Fibroblast of skin of right biceps (primary cell): Measurements from ENCODE around the gene MEGF8.
"Not testable (repeated sequence)": the region's sequence is repeated elsewhere in the genome, so short reads cannot be mapped to it uniquely, and the experiment has no call there.

ENCODE experiments used
- DNase-seq: peaks from one replicate; pipeline ENCODE4 v3.0.0-alpha.2; 2013

Gene MEGF8

GRCh38 chr19:42311657-42312056, 13.8 kb upstream of the MEGF8 start:
- no peak for DNase-seq

- no peak for DNase-seq
Measured at GRCh38 chr19:42312370-42312769, 13.1 kb upstream of the MEGF8 start.

DNA sequence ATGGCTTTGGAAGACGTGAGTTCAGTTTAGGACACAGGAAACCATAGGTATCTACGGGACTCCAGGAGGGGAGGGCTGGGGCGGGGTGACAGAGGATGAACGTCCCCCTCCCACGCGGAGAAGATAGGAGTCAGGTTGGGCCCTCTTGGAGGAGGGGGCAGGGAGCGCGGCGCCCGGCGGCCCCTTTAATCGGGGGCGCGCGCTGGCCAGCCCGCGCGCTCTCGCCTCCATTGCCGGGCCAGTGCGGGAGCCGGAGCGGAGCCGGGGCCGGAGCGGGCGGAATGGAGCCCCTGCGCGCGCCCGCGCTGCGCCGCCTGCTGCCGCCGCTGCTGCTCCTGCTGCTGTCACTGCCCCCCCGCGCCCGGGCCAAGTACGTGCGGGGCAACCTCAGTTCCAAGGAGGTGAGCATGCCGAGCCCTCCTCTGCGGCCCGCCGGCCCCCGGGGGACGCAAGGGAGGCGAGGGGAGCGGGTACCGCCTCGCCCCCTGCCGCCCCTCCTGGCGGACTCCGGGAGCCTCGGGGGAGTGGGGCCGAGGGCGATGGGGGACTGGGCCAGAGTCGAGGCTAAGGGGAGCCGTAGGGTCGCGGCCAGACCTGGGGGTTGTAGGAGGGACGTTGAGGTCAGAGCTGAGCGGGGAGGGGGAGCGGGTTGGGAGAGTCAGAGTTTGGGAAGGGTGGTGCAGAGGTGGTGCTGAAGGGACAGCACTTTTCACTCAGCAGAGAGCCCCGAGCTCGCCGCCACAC, 12.2 kb upstream of the MEGF8 start, which contains the start of gene TMEM145:
TMEM145 (plus strand) TSS at position 214 of the 744 bp plus-strand sequence; CDS start at position 282, 68 bp downstream.
- peak; percentile 52 for DNase-seq

- no peak for DNase-seq
Measured at GRCh38 chr19:42313840-42314755, 11.3 kb upstream of the MEGF8 start.

DNA sequence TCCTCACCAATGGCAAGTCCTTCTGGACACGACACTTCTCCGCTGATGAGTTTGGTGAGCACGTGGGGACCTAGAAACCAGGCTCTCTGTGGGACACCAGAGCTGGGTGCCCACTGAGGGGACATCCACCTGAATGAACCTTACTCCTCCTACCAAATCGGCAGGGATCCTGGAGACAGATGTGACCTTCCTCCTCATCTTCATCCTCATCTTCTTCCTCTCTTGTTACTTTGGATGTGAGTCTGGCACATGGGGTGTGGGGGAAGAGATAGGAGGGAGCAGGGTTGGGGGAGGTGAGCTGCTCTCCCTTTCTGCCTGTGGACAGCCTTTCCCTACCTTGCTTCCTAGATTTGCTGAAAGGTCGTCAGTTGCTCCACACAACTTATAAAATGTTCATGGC, 10.4 kb upstream of the MEGF8 start:
- DNase-seq: no peak

DNA sequence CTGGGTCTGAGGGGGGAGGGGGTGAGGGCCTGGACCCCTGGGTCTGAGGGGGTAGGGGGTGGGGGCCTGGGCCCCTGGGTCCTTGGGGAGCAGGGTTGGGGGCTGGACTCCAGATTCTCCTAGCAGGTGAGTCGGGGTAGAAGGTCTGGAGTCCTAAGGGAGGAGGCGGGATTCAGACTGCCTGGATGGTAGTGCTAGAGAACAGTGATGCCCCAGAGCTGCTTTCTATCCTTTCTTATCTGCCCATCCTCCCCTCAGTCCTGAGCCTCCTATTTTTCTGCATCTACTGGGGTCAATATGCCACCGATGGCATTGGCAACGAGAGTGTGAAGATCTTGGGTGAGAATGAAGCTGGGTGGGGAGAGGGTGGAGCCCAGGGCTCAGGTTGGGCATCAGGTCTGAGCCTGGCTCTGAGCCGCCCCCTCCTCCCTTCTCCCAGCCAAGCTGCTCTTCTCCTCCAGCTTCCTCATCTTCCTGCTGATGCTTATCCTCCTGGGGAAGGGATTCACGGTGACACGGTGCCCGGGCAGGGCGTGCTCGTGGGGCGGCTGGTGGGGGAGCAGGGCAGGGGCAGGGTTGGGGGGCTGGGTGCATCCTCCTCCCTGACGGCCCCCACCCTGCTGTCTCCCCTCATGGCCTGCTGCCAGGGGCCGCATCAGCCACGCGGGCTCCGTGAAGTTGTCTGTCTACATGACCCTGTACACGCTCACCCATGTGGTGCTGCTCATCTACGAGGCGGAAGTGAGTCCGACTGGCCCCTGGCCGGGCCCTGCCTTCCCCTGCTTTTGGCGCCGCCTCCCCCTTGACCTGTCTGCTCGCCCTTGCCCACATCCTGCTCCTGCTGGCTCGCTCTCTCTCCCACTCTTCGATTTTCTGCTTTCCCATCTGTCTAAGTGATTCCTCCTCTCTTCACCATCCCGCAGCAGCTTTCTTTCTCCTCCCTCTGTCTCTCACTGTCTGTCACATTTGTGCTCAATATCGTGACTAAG, 8.9 kb upstream of the MEGF8 start:
- peak; percentile 29 for DNase-seq

- no peak for DNase-seq
Measured at GRCh38 chr19:42317535-42317934, 7.9 kb upstream of the MEGF8 start.

DNA sequence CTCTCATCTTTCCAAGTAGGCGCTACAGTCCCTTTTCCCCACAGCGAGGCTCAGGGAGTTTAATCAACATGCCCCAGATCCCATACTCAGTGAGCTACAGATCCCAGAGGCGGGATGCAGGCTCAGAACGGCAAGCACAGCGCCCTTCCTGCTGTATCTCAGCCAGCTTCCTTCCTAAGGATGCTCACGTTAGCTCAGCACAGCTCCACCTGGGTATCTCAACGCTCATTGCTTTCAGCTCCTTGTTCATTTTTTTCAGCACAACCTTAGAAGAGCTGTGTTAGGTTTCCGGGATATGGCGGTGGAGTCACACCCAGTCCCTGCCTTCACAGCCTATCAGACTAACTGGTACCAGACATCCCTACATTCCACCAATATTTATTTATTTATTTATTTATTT, 3.1 kb upstream of the MEGF8 start:
- DNase-seq: no peak

DNA sequence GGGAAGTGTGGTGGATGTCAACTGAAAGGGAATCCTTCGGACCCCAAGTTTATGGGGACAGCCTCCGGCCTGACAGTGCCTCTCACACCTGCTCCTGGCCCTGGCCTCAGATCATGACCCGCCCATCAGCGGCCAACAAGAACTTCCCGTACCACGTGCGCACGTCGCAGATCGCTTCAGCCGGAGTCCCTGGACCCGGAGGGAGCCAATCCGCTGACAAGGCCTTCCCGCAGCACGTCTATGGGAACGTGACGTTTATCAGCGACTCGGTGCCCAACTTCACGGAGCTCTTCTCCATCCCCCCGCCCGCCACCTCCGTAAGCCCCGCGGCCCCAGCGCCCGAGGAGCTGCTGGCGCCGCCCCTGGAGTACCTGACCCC, 2.0 kb upstream of the MEGF8 start:
- no peak for DNase-seq

- DNase-seq: no peak
Measured at GRCh38 chr19:42323852-42324654, 1.4 kb upstream of the MEGF8 start.

DNA sequence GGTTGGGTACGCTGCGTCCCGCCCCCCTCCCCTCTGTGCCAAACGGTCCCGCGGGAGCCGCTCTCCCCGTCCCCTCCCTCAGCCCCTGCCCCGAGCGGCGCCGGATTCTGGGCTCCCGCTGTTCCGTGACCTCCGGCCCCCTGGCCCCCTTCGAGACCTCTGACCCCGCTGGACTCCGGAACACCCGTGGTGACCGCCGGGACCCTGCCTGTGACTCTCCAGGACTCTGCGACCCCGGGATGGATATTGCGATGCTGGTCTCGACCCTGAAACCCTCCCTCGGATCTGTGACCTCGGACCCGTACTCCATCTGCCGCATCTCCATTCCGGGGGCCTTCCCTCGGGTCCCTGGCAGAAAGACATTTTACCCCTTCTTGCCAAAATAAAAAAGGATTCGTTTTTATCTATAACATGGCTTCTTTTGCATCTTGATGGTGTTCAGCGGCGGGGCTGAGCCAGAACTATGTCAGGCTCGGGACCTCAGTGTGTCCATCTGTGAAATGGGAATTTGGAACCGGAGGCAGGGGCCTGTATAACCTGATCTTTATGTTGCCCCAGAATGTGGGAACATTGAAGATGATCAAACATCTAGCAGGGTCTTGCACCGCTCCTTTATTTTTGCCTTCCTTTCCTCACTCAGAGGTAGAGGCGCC, 654 bp upstream of the MEGF8 start:
- DNase-seq: no peak

- no peak for DNase-seq
Measured at GRCh38 chr19:42325896-42326771, 699 bp downstream of the MEGF8 start.

- no peak for DNase-seq
Measured at GRCh38 chr19:42326969-42327368, 1.5 kb downstream of the MEGF8 start.

GRCh38 chr19:42327381-42327780, 1.9 kb downstream of the MEGF8 start:
- DNase-seq: no peak

- no peak for DNase-seq
Measured at GRCh38 chr19:42328106-42328505, 2.7 kb downstream of the MEGF8 start.

GRCh38 chr19:42328854-42329253, 3.4 kb downstream of the MEGF8 start:
- no peak for DNase-seq

DNA sequence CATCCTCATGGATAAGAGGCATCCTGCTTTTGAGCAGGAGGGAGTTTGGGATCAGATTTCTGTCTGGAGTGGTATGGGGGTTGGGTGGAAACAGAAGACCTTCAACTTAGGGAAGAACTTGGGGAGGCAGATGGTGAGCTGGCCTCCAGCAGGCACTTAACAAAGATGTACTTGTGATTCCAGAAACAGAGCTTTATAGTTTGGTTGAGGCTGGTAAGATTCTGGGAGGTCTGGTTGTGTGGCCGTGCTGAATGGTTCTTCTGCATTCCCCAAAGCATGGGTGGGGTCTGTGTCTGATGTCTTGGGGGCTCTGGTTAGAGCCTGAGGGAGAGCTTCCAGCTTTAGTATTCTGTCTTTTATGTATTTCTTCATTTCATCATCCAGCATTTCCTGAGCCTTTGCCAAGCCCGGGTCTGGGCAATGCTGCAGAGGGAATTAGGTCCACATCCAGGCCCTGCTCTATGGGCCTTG, 4.8 kb downstream of the MEGF8 start:
- DNase-seq: peak; percentile 42

DNA sequence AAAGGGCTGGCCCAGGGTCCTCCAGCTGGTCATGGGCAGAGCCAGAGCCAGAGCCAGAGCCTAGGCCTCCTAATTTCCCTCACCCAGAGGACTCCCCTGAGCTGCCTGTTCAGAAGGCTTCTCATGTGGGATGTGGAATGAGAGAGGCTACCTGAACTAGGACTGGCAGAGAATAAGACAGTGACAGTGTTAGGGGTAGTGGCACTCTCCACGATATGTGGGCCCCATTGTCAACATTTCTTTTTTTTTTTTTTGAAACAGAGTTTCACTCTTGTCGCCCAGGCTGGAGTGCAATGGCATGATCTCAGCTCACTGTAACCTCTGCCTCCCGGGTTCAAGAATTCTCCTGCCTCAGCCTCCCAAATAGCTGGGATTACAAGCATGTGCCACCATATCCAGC, 5.9 kb downstream of the MEGF8 start:
- not testable (repeated sequence) for DNase-seq

- no peak for DNase-seq
Measured at GRCh38 chr19:42332059-42332458, 6.6 kb downstream of the MEGF8 start.

- DNase-seq: no peak
Measured at GRCh38 chr19:42333018-42333417, 7.6 kb downstream of the MEGF8 start.
